ENCODE results near the gene NUMA1. TPM values are rescaled to one million over a fixed set of nuclear protein-coding genes. Genes with fewer than 3 reads are reported as not detected.

Gene NUMA1
- total and polyA plus RNA-seq, 2 of the 13 experiments (the other 11 are each of a cell fraction or from before 2014, with no cell fraction given): 57.3 to 60.2 TPM

DNA sequence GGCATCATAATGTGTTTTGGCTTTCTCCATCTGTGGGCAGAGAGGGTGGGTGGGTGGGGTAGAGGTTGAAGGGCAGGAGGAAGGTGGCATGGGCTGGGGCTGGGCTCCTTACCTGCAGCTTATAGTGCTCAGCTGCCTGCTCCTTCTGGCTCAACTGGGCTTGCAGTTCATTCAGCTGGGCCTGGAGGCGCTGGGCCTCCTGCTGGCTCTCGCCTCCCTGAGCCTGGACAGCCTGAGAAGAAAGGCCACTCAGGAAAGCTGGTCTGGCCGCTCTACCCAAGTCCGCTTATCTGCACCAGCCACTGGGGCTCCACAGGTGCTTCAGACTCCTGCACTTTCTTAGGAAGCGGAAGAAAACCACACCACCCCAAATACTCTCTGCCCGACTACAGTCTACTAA lies 71.2 kb downstream of the NUMA1 start:
- CTCF ChIA-PET (ENCODE audit: low intra/inter-chr PET ratio, low total read pairs): no interaction called here
- FAIRE-seq (no peak), DNase-seq (ENCODE audit: low spot score) (no peak), ATAC-seq (no peak)
- Histone ChIP-seq H3K27ac (ENCODE audit: extremely low read length, insufficient read depth, low read length) (no peak overlapping the region), H3K4me2 (ENCODE audit: low read depth, low read length) (no peak overlapping the region), H3K36me3 (replicated peaks in 1 of 2; ENCODE audit: control insufficient read depth in 1 of 2, insufficient read depth in 2 of 2, low read length in 2 of 2) (peaks cover 70 to 98% of the 10 kb centered on the region in 2 experiments), H3K27me3 (ENCODE audit: control insufficient read depth in 1 of 2, insufficient read depth in 2 of 2, low read length in 2 of 2) (no peaks in the 10 kb centered on the region), H3K9me3 (ENCODE audit: low read length) (no peaks in the 10 kb centered on the region), H3K79me2 (ENCODE audit: insufficient read depth, low read length) (no peaks in the 10 kb centered on the region), H3K4me3 (replicated peaks in 1 of 3; ENCODE audit: insufficient read depth in 1 of 3, low read depth in 2 of 3, low read length in 3 of 3) (no peak overlapping the region), H2AFZ (ENCODE audit: low read length) (no peak overlapping the region), H3K4me1 (ENCODE audit: insufficient read depth, low read length) (no peaks in the 10 kb centered on the region), H3K9ac (ENCODE audit: insufficient read depth, low read depth, low read length) (no peak overlapping the region), H4K20me1 (ENCODE audit: insufficient read depth, low read length) (no peaks in the 10 kb centered on the region)
- BruUV-seq (replicated peaks): no TSS peak
- POLR2A ChIA-PET: interaction anchor here (0.9 kb wide), 1 partner anchor 31 kb away, joined by 4 read pairs; no protein-coding TSS in a partner anchor
- WGBS (ENCODE audit: low lambda C conversion rate): 100% methylated on average over 2 of the region's 6 CpGs
- in situ Hi-C loops (cut with HindIII; ENCODE audit: extremely low pct_ligation_motif_present, low pct_unique_long_range_greater_than_20kb) (no loop called here), intact Hi-C loops (cut with micrococcal nuclease; ENCODE audit: unreplicated experiment) (no loop called here)
- TF ChIP-seq ARNT (IDR thresholded peaks at IDR 0.05) (no peak), ZNF354B (CRISPR knock-in tag; IDR thresholded peaks at IDR 0.05) (no peak), ZNF430 (CRISPR knock-in tag; IDR thresholded peaks at IDR 0.05) (no peak), WIZ (CRISPR knock-in tag; IDR thresholded peaks at IDR 0.05) (no peak), ZNF503 (CRISPR knock-in tag; IDR thresholded peaks at IDR 0.05) (no peak), AGO2 (optimal IDR thresholded peaks at IDR 0.05; ENCODE audit: low read depth, low read length) (peak; percentile 47), FOXA3 (CRISPR knock-in tag; IDR thresholded peaks at IDR 0.05) (no peak), PCBP2 (optimal IDR thresholded peaks at IDR 0.05; ENCODE audit: low read depth, low read length, poor library complexity, severe bottlenecking) (no peak)
- TF ChIP-seq, protein P1, sequence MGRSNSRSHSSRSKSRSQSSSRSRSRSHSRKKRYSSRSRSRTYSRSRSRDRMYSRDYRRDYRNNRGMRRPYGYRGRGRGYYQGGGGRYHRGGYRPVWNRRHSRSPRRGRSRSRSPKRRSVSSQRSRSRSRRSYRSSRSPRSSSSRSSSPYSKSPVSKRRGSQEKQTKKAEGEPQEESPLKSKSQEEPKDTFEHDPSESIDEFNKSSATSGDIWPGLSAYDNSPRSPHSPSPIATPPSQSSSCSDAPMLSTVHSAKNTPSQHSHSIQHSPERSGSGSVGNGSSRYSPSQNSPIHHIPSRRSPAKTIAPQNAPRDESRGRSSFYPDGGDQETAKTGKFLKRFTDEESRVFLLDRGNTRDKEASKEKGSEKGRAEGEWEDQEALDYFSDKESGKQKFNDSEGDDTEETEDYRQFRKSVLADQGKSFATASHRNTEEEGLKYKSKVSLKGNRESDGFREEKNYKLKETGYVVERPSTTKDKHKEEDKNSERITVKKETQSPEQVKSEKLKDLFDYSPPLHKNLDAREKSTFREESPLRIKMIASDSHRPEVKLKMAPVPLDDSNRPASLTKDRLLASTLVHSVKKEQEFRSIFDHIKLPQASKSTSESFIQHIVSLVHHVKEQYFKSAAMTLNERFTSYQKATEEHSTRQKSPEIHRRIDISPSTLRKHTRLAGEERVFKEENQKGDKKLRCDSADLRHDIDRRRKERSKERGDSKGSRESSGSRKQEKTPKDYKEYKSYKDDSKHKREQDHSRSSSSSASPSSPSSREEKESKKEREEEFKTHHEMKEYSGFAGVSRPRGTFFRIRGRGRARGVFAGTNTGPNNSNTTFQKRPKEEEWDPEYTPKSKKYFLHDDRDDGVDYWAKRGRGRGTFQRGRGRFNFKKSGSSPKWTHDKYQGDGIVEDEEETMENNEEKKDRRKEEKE (IDR thresholded peaks at IDR 0.05): no peak
